ENCODE measurements around the gene PADI3.
A peak's percentile ranks its signal among the peaks of the same experiment; 100 is the strongest.
"Not testable (repeated sequence)": the region's sequence is repeated elsewhere in the genome, so short reads cannot be mapped to it uniquely, and the experiment has no call there.

PADI3 gene

GRCh38 chr1:17215545-17215890 lies 33.4 kb upstream of the PADI3 start:
- DNase-seq, result no peak

GRCh38 chr1:17216078-17216477 lies 32.8 kb upstream of the PADI3 start:
- DNase-seq, result no peak

- no peak for DNase-seq
Observed at GRCh38 chr1:17217607-17218006, 31.3 kb upstream of the PADI3 start.

GRCh38 chr1:17218939-17219338 lies 30.0 kb upstream of the PADI3 start:
- DNase-seq, result no peak

GRCh38 chr1:17220287-17220686 lies 28.6 kb upstream of the PADI3 start:
- DNase-seq, result no peak

- no peak for DNase-seq
Observed at GRCh38 chr1:17222557-17222956, 26.3 kb upstream of the PADI3 start.

- no peak for DNase-seq
Observed at GRCh38 chr1:17224434-17224833, 24.5 kb upstream of the PADI3 start.

GRCh38 chr1:17225140-17225539 lies 23.8 kb upstream of the PADI3 start:
- no peak for DNase-seq

GRCh38 chr1:17227358-17227915 lies 21.5 kb upstream of the PADI3 start:
- DNase-seq, result no peak

- DNase-seq, result no peak
Observed at GRCh38 chr1:17228619-17229018, 20.3 kb upstream of the PADI3 start.

- no peak for DNase-seq
Observed at GRCh38 chr1:17229379-17229778, 19.5 kb upstream of the PADI3 start.

GRCh38 chr1:17230106-17230505 lies 18.8 kb upstream of the PADI3 start:
- DNase-seq, result no peak

GRCh38 chr1:17230671-17231310 lies 18.1 kb upstream of the PADI3 start:
- no peak for DNase-seq

GRCh38 chr1:17232759-17233661 lies 15.9 kb upstream of the PADI3 start:
- no peak for DNase-seq

GRCh38 chr1:17233675-17234320 lies 15.1 kb upstream of the PADI3 start:
- DNase-seq, result no peak

GRCh38 chr1:17234405-17234804 lies 14.5 kb upstream of the PADI3 start:
- DNase-seq, result no peak

- no peak for DNase-seq
Observed at GRCh38 chr1:17235135-17235885, 13.6 kb upstream of the PADI3 start.

GRCh38 chr1:17236779-17237560 lies 11.9 kb upstream of the PADI3 start:
- no peak for DNase-seq

GRCh38 chr1:17237561-17237903 lies 11.4 kb upstream of the PADI3 start:
- no peak for DNase-seq

- DNase-seq, result peak; percentile 1
Observed at GRCh38 chr1:17239420-17239819, 9.5 kb upstream of the PADI3 start.

- not testable (repeated sequence) for DNase-seq
Observed at GRCh38 chr1:17241011-17241779, 7.7 kb upstream of the PADI3 start.

GRCh38 chr1:17241780-17242074 lies 7.2 kb upstream of the PADI3 start:
- not testable (repeated sequence) for DNase-seq

All from NCI-H187 treated with DMSO at 0.1 percent for 48 hours (cell line).